Measurements from ENCODE around the gene CIDEA.
"Not testable (repeated sequence)": the region's sequence is repeated elsewhere in the genome, so short reads cannot be mapped to it uniquely, and the experiment has no call there.

DNA sequence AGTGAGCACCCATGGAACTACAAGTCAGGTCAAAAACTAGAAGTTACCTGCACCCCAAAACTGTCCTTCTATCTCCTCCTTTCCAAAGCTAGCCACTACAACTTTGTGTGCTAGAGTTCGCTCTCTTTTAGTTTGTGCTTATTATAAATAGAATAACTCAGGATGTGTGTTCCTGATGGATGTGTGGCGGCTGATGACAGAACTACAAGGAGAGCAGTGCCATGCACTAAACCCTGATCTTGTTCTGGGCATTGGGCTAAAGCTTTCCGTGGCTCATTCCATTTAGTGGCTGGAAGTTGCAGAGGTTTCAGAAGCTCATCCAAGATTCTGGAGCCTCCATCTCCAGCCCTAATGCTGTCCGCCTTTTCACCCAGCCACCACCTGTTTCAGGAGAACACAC, 37.7 kb upstream of the CIDEA start:
- not testable (repeated sequence) for TF ChIP-seq CTCF (conservative IDR thresholded peaks at IDR 0.05 in 1 of 2, IDR thresholded peaks at IDR 0.05 in 1 of 2; ENCODE audit: low read depth in 1 of 2, low read length in 2 of 2); EZH2 (IDR thresholded peaks at IDR 0.05; ENCODE audit: low read length, missing control alignments)
